ENCODE results near the gene RARS2.

RARS2 gene

GRCh38 chr6:87573307-87574024, 16.3 kb downstream of the RARS2 start:
- Histone ChIP-seq H3K36me3 (peaks cover 10% of the 10 kb centered on the region), H3K4me1 (ENCODE audit: control insufficient read depth in 1 of 2, insufficient read depth in 1 of 2, low read depth in 1 of 2, low read length in 1 of 2) (peaks cover 27 to 30% of the 10 kb centered on the region in 2 experiments), H3K27ac (peak overlapping the region; percentile 67), H3K27me3 (no peaks in the 10 kb centered on the region), H3K4me3 (ENCODE audit: low read depth in 1 of 2, low read length in 1 of 2) (no peak overlapping the region), H3K9me3 (no peaks in the 10 kb centered on the region)
- TF ChIP-seq CTCF (IDR thresholded peaks at IDR 0.05) = no peak

- no peak for TF ChIP-seq CTCF (IDR thresholded peaks at IDR 0.05)
- peaks cover 27 to 30% of the 10 kb centered on the region in 2 experiments for H3K4me1 ChIP-seq (ENCODE audit: control insufficient read depth in 1 of 2, insufficient read depth in 1 of 2, low read depth in 1 of 2, low read length in 1 of 2)
Observed at GRCh38 chr6:87572883-87573282, 16.9 kb downstream of the RARS2 start.

DNA sequence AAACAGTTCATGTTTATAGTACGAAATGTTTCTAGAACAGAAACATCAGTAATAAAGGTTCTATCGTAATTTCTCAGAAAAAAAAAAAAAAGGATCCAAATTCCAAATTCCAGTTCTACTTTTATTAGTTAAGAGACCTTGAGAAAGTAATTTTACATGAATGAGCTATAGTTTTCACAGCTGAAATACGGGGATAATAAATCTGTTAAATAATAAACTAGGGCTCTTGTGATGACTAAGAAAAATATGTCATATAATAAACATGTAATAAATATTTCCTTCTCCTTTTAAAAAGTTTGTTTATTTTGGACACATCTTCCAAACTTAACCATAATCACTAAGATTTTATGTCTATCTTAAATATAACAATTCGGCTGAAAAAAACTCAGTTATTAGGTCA, 17.8 kb downstream of the RARS2 start:
- no peak for TF ChIP-seq CTCF (IDR thresholded peaks at IDR 0.05)
- H3K27me3 ChIP-seq = no peaks in the 10 kb centered on the region
- H3K4me3 ChIP-seq (ENCODE audit: low read depth in 1 of 2, low read length in 1 of 2) = no peak overlapping the region
- H3K36me3 ChIP-seq = peaks cover 18% of the 10 kb centered on the region
- no peak overlapping the region for H3K27ac ChIP-seq
- peaks cover 27 to 30% of the 10 kb centered on the region in 2 experiments for H3K4me1 ChIP-seq (ENCODE audit: control insufficient read depth in 1 of 2, insufficient read depth in 1 of 2, low read depth in 1 of 2, low read length in 1 of 2)
- H3K9me3 ChIP-seq = no peaks in the 10 kb centered on the region

More at GRCh38 chr6:87572883-87573282, 16.9 kb downstream of the RARS2 start:
- H3K4me3 ChIP-seq (ENCODE audit: low read depth in 1 of 2, low read length in 1 of 2) = no peak overlapping the region
- H3K27ac ChIP-seq = peak overlapping the region; percentile 67
- no peaks in the 10 kb centered on the region for H3K9me3 ChIP-seq
- peaks cover 16% of the 10 kb centered on the region for H3K36me3 ChIP-seq
- no peaks in the 10 kb centered on the region for H3K27me3 ChIP-seq

GRCh38 chr6:87561017-87561416, 28.8 kb downstream of the RARS2 start:
- H3K36me3 ChIP-seq = peaks cover 59% of the 10 kb centered on the region
- H3K27ac ChIP-seq = no peak overlapping the region
- TF ChIP-seq CTCF (IDR thresholded peaks at IDR 0.05) = no peak

DNA sequence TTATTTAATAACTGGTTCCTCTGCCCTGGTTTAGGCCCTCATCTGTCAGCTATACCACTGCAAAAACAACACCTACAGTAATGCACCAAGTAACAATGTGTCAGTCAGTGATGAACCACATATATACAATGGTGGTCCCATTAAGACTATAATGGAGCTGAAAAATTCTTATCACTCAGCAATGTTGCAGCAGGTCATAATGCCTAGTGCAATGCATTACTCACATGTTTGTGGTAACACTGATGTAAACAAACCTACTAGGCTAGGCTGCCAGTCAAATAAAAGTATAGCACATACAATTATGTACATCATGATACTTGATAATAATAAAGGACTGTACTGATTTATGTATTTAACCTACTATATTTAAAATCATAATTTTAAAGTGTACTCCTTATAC, 31.3 kb downstream of the RARS2 start:
- H3K36me3 ChIP-seq = peaks cover 70% of the 10 kb centered on the region
- no peaks in the 10 kb centered on the region for H3K4me1 ChIP-seq (ENCODE audit: control insufficient read depth in 1 of 2, insufficient read depth in 1 of 2, low read depth in 1 of 2, low read length in 1 of 2)
- TF ChIP-seq CTCF (IDR thresholded peaks at IDR 0.05) = no peak

More at GRCh38 chr6:87561017-87561416, 28.8 kb downstream of the RARS2 start:
- H3K9me3 ChIP-seq = no peaks in the 10 kb centered on the region
- no peaks in the 10 kb centered on the region for H3K4me1 ChIP-seq (ENCODE audit: control insufficient read depth in 1 of 2, insufficient read depth in 1 of 2, low read depth in 1 of 2, low read length in 1 of 2)
- H3K4me3 ChIP-seq (ENCODE audit: low read depth in 1 of 2, low read length in 1 of 2) = no peak overlapping the region
- no peaks in the 10 kb centered on the region for H3K27me3 ChIP-seq

More for the DNA sequence above, 31.3 kb downstream of the RARS2 start:
- Histone ChIP-seq H3K4me3 (ENCODE audit: low read depth in 1 of 2, low read length in 1 of 2) (no peak overlapping the region), H3K9me3 (no peaks in the 10 kb centered on the region), H3K27ac (no peak overlapping the region), H3K27me3 (no peaks in the 10 kb centered on the region)

Data from neutrophil (primary cell).